Stomach smooth muscle (tissue), 2 donors: ENCODE results near the gene SUFU.

ENCODE experiments used
- H3K27ac ChIP-seq: one replicate; pipeline ENCODE4 v1.7.0; 2013; ENCODE audit warnings: mild to moderate bottlenecking, low read length, inconsistent platforms
- H3K27me3 ChIP-seq, 2 donors: one replicate each; pipeline ENCODE4 v1.7.0; 2013; ENCODE audit warnings: low read length in 2 of 2; ENCODE audit not compliant: insufficient read depth in 2 of 2, control insufficient read depth in 1 of 2
- H3K36me3 ChIP-seq, 2 donors: one replicate each; pipeline ENCODE4 v1.7.0; 2013; ENCODE audit warnings: low read length in 2 of 2; ENCODE audit not compliant: control insufficient read depth in 2 of 2, insufficient read depth in 2 of 2
- H3K4me1 ChIP-seq: one replicate; pipeline ENCODE4 v1.7.0; 2013; ENCODE audit warnings: low read length; ENCODE audit not compliant: control insufficient read depth, insufficient read depth
- H3K4me3 ChIP-seq, 2 donors: one replicate each; pipeline ENCODE4 v1.7.0; 2013; ENCODE audit warnings: low read length in 2 of 2
- H3K9ac ChIP-seq, 2 donors: one replicate each; pipeline ENCODE4 v1.7.0; 2013; ENCODE audit warnings: low read length in 2 of 2, mild to moderate bottlenecking in 1 of 2
- H3K9me3 ChIP-seq, 2 donors: one replicate each; pipeline ENCODE4 v1.7.0; 2013; ENCODE audit warnings: low read length in 2 of 2; ENCODE audit not compliant: control insufficient read depth in 2 of 2
- donor health status: healthy.
- donor health status: Pancreatic carcinoma.

The SUFU gene

GRCh38 chr10:102674566-102674965 lies 170.8 kb downstream of the SUFU start:
- H3K9ac ChIP-seq, result peak overlapping the region; percentile 13 to 66
- peaks cover 31% of the 10 kb centered on the region for H3K4me1 ChIP-seq
- H3K36me3 ChIP-seq, result no peaks in the 10 kb centered on the region
- peak overlapping the region; percentile 41 for H3K27ac ChIP-seq
- H3K9me3 ChIP-seq, result no peaks in the 10 kb centered on the region
- H3K4me3 ChIP-seq, result peak overlapping the region; percentile 50 to 66
- no peaks in the 10 kb centered on the region for H3K27me3 ChIP-seq

GRCh38 chr10:102675011-102675665 lies 171.4 kb downstream of the SUFU start:
- Histone ChIP-seq H3K9ac (peak overlapping the region in 1 of 2 donors; percentile 47), H3K27me3 (no peaks in the 10 kb centered on the region), H3K27ac (peak overlapping the region; percentile 41), H3K9me3 (no peaks in the 10 kb centered on the region), H3K4me3 (peak overlapping the region in 1 of 2 donors; percentile 66), H3K36me3 (no peaks in the 10 kb centered on the region), H3K4me1 (peaks cover 31% of the 10 kb centered on the region)

GRCh38 chr10:102675666-102676533 lies 172.1 kb downstream of the SUFU start:
- H3K9ac ChIP-seq, result no peak overlapping the region
- H3K9me3 ChIP-seq, result no peaks in the 10 kb centered on the region
- H3K4me3 ChIP-seq, result peak overlapping the region in 1 of 2 donors; percentile 22
- H3K36me3 ChIP-seq, result no peaks in the 10 kb centered on the region
- no peaks in the 10 kb centered on the region for H3K27me3 ChIP-seq
- peak overlapping the region; percentile 41 for H3K27ac ChIP-seq
- peaks cover 31% of the 10 kb centered on the region for H3K4me1 ChIP-seq

GRCh38 chr10:102676534-102677315 lies 173.0 kb downstream of the SUFU start:
- Histone ChIP-seq H3K9ac (no peak overlapping the region), H3K9me3 (no peaks in the 10 kb centered on the region), H3K27me3 (no peaks in the 10 kb centered on the region), H3K36me3 (no peaks in the 10 kb centered on the region), H3K4me1 (peaks cover 31% of the 10 kb centered on the region), H3K4me3 (no peak overlapping the region), H3K27ac (peak overlapping the region; percentile 18)

- Histone ChIP-seq H3K27ac (no peak overlapping the region), H3K9ac (peak overlapping the region in 1 of 2 donors; percentile 21)
These were observed 173.7 kb downstream of the SUFU start for GRCh38 chr10:102677331-102678067.

GRCh38 chr10:102678068-102678400 lies 174.3 kb downstream of the SUFU start:
- H3K4me1 ChIP-seq, result peaks cover 31% of the 10 kb centered on the region
- H3K9ac ChIP-seq, result no peak overlapping the region
- H3K9me3 ChIP-seq, result no peaks in the 10 kb centered on the region
- H3K4me3 ChIP-seq, result no peak overlapping the region
- no peaks in the 10 kb centered on the region for H3K27me3 ChIP-seq
- no peaks in the 10 kb centered on the region for H3K36me3 ChIP-seq
- no peak overlapping the region for H3K27ac ChIP-seq

More at GRCh38 chr10:102677331-102678067, 173.7 kb downstream of the SUFU start:
- no peaks in the 10 kb centered on the region for H3K9me3 ChIP-seq
- H3K36me3 ChIP-seq, result no peaks in the 10 kb centered on the region
- peaks cover 31% of the 10 kb centered on the region for H3K4me1 ChIP-seq
- H3K4me3 ChIP-seq, result no peak overlapping the region
- no peaks in the 10 kb centered on the region for H3K27me3 ChIP-seq

GRCh38 chr10:102678842-102679289 lies 175.1 kb downstream of the SUFU start:
- peaks cover 3 to 4% of the 10 kb centered on the region in 2 donors for H3K36me3 ChIP-seq
- H3K9ac ChIP-seq, result no peak overlapping the region
- H3K4me3 ChIP-seq, result no peak overlapping the region
- H3K9me3 ChIP-seq, result no peaks in the 10 kb centered on the region
- H3K27me3 ChIP-seq, result no peaks in the 10 kb centered on the region
- H3K27ac ChIP-seq, result no peak overlapping the region
- peaks cover 24% of the 10 kb centered on the region for H3K4me1 ChIP-seq

- H3K36me3 ChIP-seq, result peaks cover 3 to 4% of the 10 kb centered on the region in 2 donors
- H3K4me1 ChIP-seq, result peaks cover 17% of the 10 kb centered on the region
- H3K9ac ChIP-seq, result no peak overlapping the region
- H3K27ac ChIP-seq, result no peak overlapping the region
- H3K4me3 ChIP-seq, result no peak overlapping the region
- no peaks in the 10 kb centered on the region for H3K9me3 ChIP-seq
- no peaks in the 10 kb centered on the region for H3K27me3 ChIP-seq
These were observed 175.8 kb downstream of the SUFU start for GRCh38 chr10:102679596-102679995.

- Histone ChIP-seq H3K27me3 (no peaks in the 10 kb centered on the region), H3K4me1 (peaks cover 3% of the 10 kb centered on the region), H3K4me3 (no peak overlapping the region), H3K9ac (no peak overlapping the region), H3K9me3 (no peaks in the 10 kb centered on the region), H3K27ac (no peak overlapping the region), H3K36me3 (peaks cover 9 to 10% of the 10 kb centered on the region in 2 donors)
These were observed 177.9 kb downstream of the SUFU start for GRCh38 chr10:102681696-102682095.

GRCh38 chr10:102682416-102682815 lies 178.6 kb downstream of the SUFU start:
- Histone ChIP-seq H3K36me3 (peaks cover 9 to 10% of the 10 kb centered on the region in 2 donors), H3K9ac (no peak overlapping the region), H3K9me3 (no peaks in the 10 kb centered on the region), H3K27ac (no peak overlapping the region), H3K4me1 (no peaks in the 10 kb centered on the region), H3K27me3 (no peaks in the 10 kb centered on the region), H3K4me3 (no peak overlapping the region)
